Adrenal gland (tissue), 12 donors: ENCODE results near the gene ADGRE1. TPM values are rescaled to one million over a fixed set of nuclear protein-coding genes. Genes with fewer than 3 reads are reported as not detected.

ENCODE experiments used
- DNase-seq, 7 donors: peaks; one replicate each; pipeline ENCODE4 v3.0.0-alpha.2; 2019 to 2020
- H3K27ac ChIP-seq, 5 donors: fragments of 200-600 bp; sonication (generic) in 4 of 5; 1 replicate in 3 of 5; 2 replicates in 2 of 5; pipeline versions ENCODE4 v1.5.1 to v1.8.0; 2016 to 2020; ENCODE audit warnings: mild to moderate bottlenecking in 1 of 5
- H3K27me3 ChIP-seq: fragments of 200-600 bp; 2 replicates; pipeline ENCODE4 v1.8.0; 2021
- H3K36me3 ChIP-seq, 2 donors: fragments of 200-600 bp; replicated peaks in 1 of 2; 1 replicate in 1 of 2; 2 replicates in 1 of 2; pipeline versions ENCODE4 v1.5.1 to v1.8.0; 2018 to 2022
- H3K4me1 ChIP-seq, 2 donors: fragments of 200-600 bp; replicated peaks in 1 of 2; 1 replicate in 1 of 2; 2 replicates in 1 of 2; pipeline versions ENCODE4 v1.5.1 to v1.8.0; 2018 to 2021
- H3K4me3 ChIP-seq, 4 donors: fragments of 200-600 bp; sonication (generic) in 3 of 4; one replicate each; pipeline ENCODE4 v1.5.1; 2016 to 2018
- H3K9me3 ChIP-seq, 3 donors: fragments of 200-600 bp; sonication (generic) in 1 of 3; replicated peaks in 1 of 3; 1 replicate in 2 of 3; 2 replicates in 1 of 3; pipeline versions ENCODE4 v1.5.1 to v1.8.0; 2016 to 2021
- CTCF ChIP-seq, 6 experiments: fragments of 450-650 bp in 4 of 6; fragments of 200-600 bp in 2 of 6; sonication (generic) in 1 of 6; IDR thresholded peaks; 1 replicate in 5 of 6; 2 replicates in 1 of 6; pipeline versions ENCODE4 v1.5.1 to v1.8.0; 2016 to 2021; ENCODE audit warnings: antibody characterized with exemption in 6 of 6, mild to moderate bottlenecking in 2 of 6, moderate library complexity in 1 of 6
- POLR2A ChIP-seq, 2 donors: fragments of 450-650 bp; IDR thresholded peaks; one replicate each; pipeline ENCODE4 v1.6.1; 2017; ENCODE audit warnings: antibody characterized with exemption in 2 of 2, mild to moderate bottlenecking in 2 of 2, moderate library complexity in 1 of 2
- WGBS, 4 donors: extraction: QIAGEN DNeasy Blood & Tissue Kit in 2 of 4; methylation state at CpG; one replicate each; pipeline versions ENCODE4 v1.1.5 to v1.1.7; 2013 to 2017; 5-methylcytosine and 5-hydroxymethylcytosine counted together
- intact Hi-C, 2 donors: fragments of 100-400 bp; cut with DNase I; formaldehyde crosslinking; loops; one replicate each; pipeline versions ENCODE4 v1.14.1 to v1.15.0; 2022 to 2023
- polyA plus RNA-seq, 3 donors: library from polyadenylated mRNA; stranded (reverse); fragments of 200-250 nt in 2 of 3; fragments of 350-450 nt in 1 of 3; fragmentation: Illumina TruSeq in 1 of 3; extraction: RNeasy Lipid Tissue Mini Kit (QIAGEN cat#74804) in 1 of 3; gene quantifications; one replicate each; pipeline ENCODE4 v1.2.3, GENCODE V29; 2013 to 2014
- total RNA-seq, 9 donors: library from RNA; depleted of rRNA in 4 of 9; stranded (reverse); fragments of >200 nt in 4 of 9; fragments of 120-200 nt in 1 of 9; fragmentation: NEBNext Ultra II Directional in 1 of 9; extraction: Animal tissue kit (Norgen Biotek cat#: 25700) in 1 of 9; gene quantifications; one replicate each; pipeline versions ENCODE4 v1.1.0 to v1.2.4, GENCODE V29; 2013 to 2023
- donor health status: healthy with polysubstance abuse.
- donor health status: Bipolar disorder and iron deficiency.
- donor health status: DM: yes; HTN: yes; CAD: no.
- donor health status: DM: no; HTN: no; CAD: no.
- donor health status: DM: no; HTN: no; CAD: no.
- donor health status: DM: yes; HTN: yes; CAD: no.

Gene ADGRE1
- total and polyA plus RNA-seq, 12 donors, result 0.07 to 1.2 (median 0.28) TPM; not detected in 1

- no peak overlapping the region for H3K27ac ChIP-seq
- no peak overlapping the region for H3K4me3 ChIP-seq
- no peaks in the 10 kb centered on the region for H3K27me3 ChIP-seq
- DNase-seq, result no peak
- no peaks in the 10 kb centered on the region for H3K36me3 ChIP-seq
- intact Hi-C loops, result no loop called here
- no peak for TF ChIP-seq CTCF (IDR thresholded peaks at IDR 0.05)
- no peak for TF ChIP-seq POLR2A (IDR thresholded peaks at IDR 0.05)
- peaks cover 0 to 4% (median 0%) of the 10 kb centered on the region in 3 donors for H3K9me3 ChIP-seq
- no peaks in the 10 kb centered on the region for H3K4me1 ChIP-seq
Measured at GRCh38 chr19:6903446-6903845, 16.1 kb downstream of the ADGRE1 start.

GRCh38 chr19:6906559-6907060 lies 19.2 kb downstream of the ADGRE1 start:
- H3K27ac ChIP-seq, result no peak overlapping the region
- no peaks in the 10 kb centered on the region for H3K36me3 ChIP-seq
- H3K4me1 ChIP-seq, result no peaks in the 10 kb centered on the region
- no peak overlapping the region for H3K4me3 ChIP-seq
- TF ChIP-seq CTCF (IDR thresholded peaks at IDR 0.05) (no peak), POLR2A (IDR thresholded peaks at IDR 0.05) (no peak)
- intact Hi-C loops, result no loop called here
- H3K9me3 ChIP-seq, result peaks cover 0 to 4% (median 0%) of the 10 kb centered on the region in 3 donors
- no peak for DNase-seq
- no peaks in the 10 kb centered on the region for H3K27me3 ChIP-seq
- WGBS, 4 donors, result 22 to 64% (median 32%) methylated on average over 3 of the region's 3 CpGs

- no peaks in the 10 kb centered on the region for H3K36me3 ChIP-seq
- no peak for DNase-seq
- no peak overlapping the region for H3K4me3 ChIP-seq
- no peaks in the 10 kb centered on the region for H3K4me1 ChIP-seq
- intact Hi-C loops, result no loop called here
- no peak overlapping the region for H3K27ac ChIP-seq
- H3K27me3 ChIP-seq, result no peaks in the 10 kb centered on the region
- TF ChIP-seq CTCF (IDR thresholded peaks at IDR 0.05), result no peak
- WGBS, 4 donors, result 38 to 41% (median 40%) methylated on average over 3 of the region's 3 CpGs
- peaks cover 0 to 4% (median 0%) of the 10 kb centered on the region in 3 donors for H3K9me3 ChIP-seq
Measured at GRCh38 chr19:6911523-6911922, 24.1 kb downstream of the ADGRE1 start.

GRCh38 chr19:6914321-6914720 lies 26.9 kb downstream of the ADGRE1 start:
- Histone ChIP-seq H3K36me3 (no peaks in the 10 kb centered on the region), H3K27me3 (no peaks in the 10 kb centered on the region), H3K27ac (no peak overlapping the region), H3K4me1 (no peaks in the 10 kb centered on the region), H3K4me3 (no peak overlapping the region), H3K9me3 (no peaks in the 10 kb centered on the region)
- no peak for TF ChIP-seq CTCF (IDR thresholded peaks at IDR 0.05)
- no peak for TF ChIP-seq POLR2A (IDR thresholded peaks at IDR 0.05)
- WGBS, 4 donors, result 46 to 76% (median 59%) methylated on average over 2 of the region's 2 CpGs
- intact Hi-C loops, result no loop called here
- no peak for DNase-seq
